ENCODE results near the gene RAB27B.
A peak's percentile ranks its signal among the peaks of the same experiment; 100 is the strongest.

RAB27B gene

GRCh38 chr18:54883816-54884604 lies 55.7 kb downstream of the RAB27B start:
- Histone ChIP-seq H4K5ac (ENCODE audit: low read length) (no peak overlapping the region), H4K8ac (ENCODE audit: low read depth, low read length) (no peak overlapping the region), H3K4me3 (ENCODE audit: low read length) (no peak overlapping the region), H3K4me2 (ENCODE audit: low read length) (no peak overlapping the region), H2BK5ac (ENCODE audit: low read length) (no peak overlapping the region), H3K18ac (ENCODE audit: low read length) (peak overlapping the region; percentile 22), H3K4me1 (ENCODE audit: control insufficient read depth, low read depth, low read length) (peaks cover 10% of the 10 kb centered on the region), H2BK120ac (ENCODE audit: low read depth, low read length) (no peak overlapping the region), H3K79me1 (ENCODE audit: low read length) (no peaks in the 10 kb centered on the region), H3K79me2 (ENCODE audit: control insufficient read depth, insufficient read depth, low read length) (no peaks in the 10 kb centered on the region), H3K27me3 (ENCODE audit: insufficient read depth, low read length, poor library complexity) (peaks cover 2% of the 10 kb centered on the region), H2AK5ac (ENCODE audit: low read length) (no peak overlapping the region), H3K27ac (ENCODE audit: low read depth, low read length) (no peak overlapping the region), H3K4ac (ENCODE audit: low read depth, low read length) (no peak overlapping the region), H3K23ac (ENCODE audit: low read length) (no peak overlapping the region), H3K56ac (ENCODE audit: low read length) (no peak overlapping the region), H3K36me3 (ENCODE audit: control insufficient read depth, insufficient read depth, low read length) (no peaks in the 10 kb centered on the region), H2BK15ac (replicated peaks; ENCODE audit: low read depth) (no peak overlapping the region), H3K9ac (ENCODE audit: low read length) (no peak overlapping the region)
- no CpG with 5 or more reads among the region's 6 CpGs for WGBS (ENCODE audit: extremely low coverage, insufficient coverage, low lambda C conversion rate)
- DNase-seq: no peak

- Histone ChIP-seq H2BK120ac (ENCODE audit: low read depth, low read length) (no peak overlapping the region), H3K27ac (ENCODE audit: low read depth, low read length) (no peak overlapping the region), H3K27me3 (ENCODE audit: insufficient read depth, low read length, poor library complexity) (peaks cover 2% of the 10 kb centered on the region), H3K23ac (ENCODE audit: low read length) (no peak overlapping the region), H4K8ac (ENCODE audit: low read depth, low read length) (no peak overlapping the region), H3K56ac (ENCODE audit: low read length) (no peak overlapping the region), H2BK5ac (ENCODE audit: low read length) (no peak overlapping the region), H2BK15ac (replicated peaks; ENCODE audit: low read depth) (no peak overlapping the region), H3K36me3 (ENCODE audit: control insufficient read depth, insufficient read depth, low read length) (no peaks in the 10 kb centered on the region), H3K18ac (ENCODE audit: low read length) (no peak overlapping the region), H3K79me2 (ENCODE audit: control insufficient read depth, insufficient read depth, low read length) (no peaks in the 10 kb centered on the region), H3K4ac (ENCODE audit: low read depth, low read length) (no peak overlapping the region), H3K9ac (ENCODE audit: low read length) (no peak overlapping the region), H2AK5ac (ENCODE audit: low read length) (no peak overlapping the region), H4K5ac (ENCODE audit: low read length) (no peak overlapping the region), H3K4me3 (ENCODE audit: low read length) (no peak overlapping the region), H3K4me1 (ENCODE audit: control insufficient read depth, low read depth, low read length) (no peaks in the 10 kb centered on the region), H3K4me2 (ENCODE audit: low read length) (no peak overlapping the region), H3K79me1 (ENCODE audit: low read length) (no peaks in the 10 kb centered on the region)
- WGBS (ENCODE audit: extremely low coverage, insufficient coverage, low lambda C conversion rate): no CpG with 5 or more reads among the region's 2 CpGs
- DNase-seq: no peak
These were observed 60.1 kb downstream of the RAB27B start for GRCh38 chr18:54888378-54888777.

- Histone ChIP-seq H2AK5ac (ENCODE audit: low read length) (no peak overlapping the region), H2BK15ac (replicated peaks; ENCODE audit: low read depth) (no peak overlapping the region), H3K27ac (ENCODE audit: low read depth, low read length) (no peak overlapping the region), H3K23ac (ENCODE audit: low read length) (no peak overlapping the region), H3K4me3 (ENCODE audit: low read length) (no peak overlapping the region), H3K79me2 (ENCODE audit: control insufficient read depth, insufficient read depth, low read length) (no peaks in the 10 kb centered on the region), H4K5ac (ENCODE audit: low read length) (no peak overlapping the region), H2BK120ac (ENCODE audit: low read depth, low read length) (no peak overlapping the region), H3K4me1 (ENCODE audit: control insufficient read depth, low read depth, low read length) (no peaks in the 10 kb centered on the region), H3K4me2 (ENCODE audit: low read length) (no peak overlapping the region), H3K27me3 (ENCODE audit: insufficient read depth, low read length, poor library complexity) (peaks cover 2% of the 10 kb centered on the region), H2BK5ac (ENCODE audit: low read length) (no peak overlapping the region), H4K8ac (ENCODE audit: low read depth, low read length) (no peak overlapping the region), H3K4ac (ENCODE audit: low read depth, low read length) (no peak overlapping the region), H3K18ac (ENCODE audit: low read length) (no peak overlapping the region), H3K36me3 (ENCODE audit: control insufficient read depth, insufficient read depth, low read length) (no peaks in the 10 kb centered on the region), H3K56ac (ENCODE audit: low read length) (no peak overlapping the region), H3K9ac (ENCODE audit: low read length) (no peak overlapping the region), H3K79me1 (ENCODE audit: low read length) (no peaks in the 10 kb centered on the region)
- WGBS (ENCODE audit: extremely low coverage, insufficient coverage, low lambda C conversion rate): no CpG with 5 or more reads among the region's 2 CpGs
- DNase-seq: no peak
These were observed 60.7 kb downstream of the RAB27B start for GRCh38 chr18:54888933-54889332.

- Histone ChIP-seq H2BK120ac (ENCODE audit: low read depth, low read length) (no peak overlapping the region), H4K5ac (ENCODE audit: low read length) (no peak overlapping the region), H3K27ac (ENCODE audit: low read depth, low read length) (no peak overlapping the region), H3K36me3 (ENCODE audit: control insufficient read depth, insufficient read depth, low read length) (no peaks in the 10 kb centered on the region), H3K27me3 (ENCODE audit: insufficient read depth, low read length, poor library complexity) (no peaks in the 10 kb centered on the region), H3K4me3 (ENCODE audit: low read length) (no peak overlapping the region), H3K79me2 (ENCODE audit: control insufficient read depth, insufficient read depth, low read length) (no peaks in the 10 kb centered on the region), H2AK5ac (ENCODE audit: low read length) (no peak overlapping the region), H2BK5ac (ENCODE audit: low read length) (no peak overlapping the region), H3K4ac (ENCODE audit: low read depth, low read length) (no peak overlapping the region), H4K8ac (ENCODE audit: low read depth, low read length) (no peak overlapping the region), H3K4me1 (ENCODE audit: control insufficient read depth, low read depth, low read length) (no peaks in the 10 kb centered on the region), H3K9ac (ENCODE audit: low read length) (no peak overlapping the region), H3K23ac (ENCODE audit: low read length) (no peak overlapping the region), H3K18ac (ENCODE audit: low read length) (no peak overlapping the region), H2BK15ac (replicated peaks; ENCODE audit: low read depth) (no peak overlapping the region), H3K4me2 (ENCODE audit: low read length) (no peak overlapping the region), H3K79me1 (ENCODE audit: low read length) (no peaks in the 10 kb centered on the region), H3K56ac (ENCODE audit: low read length) (no peak overlapping the region)
- DNase-seq: no peak
These were observed 71.2 kb downstream of the RAB27B start for GRCh38 chr18:54899500-54899899.

- 100% methylated on average over 1 of the region's 2 CpGs for WGBS (ENCODE audit: extremely low coverage, insufficient coverage, low lambda C conversion rate)
- Histone ChIP-seq H4K5ac (ENCODE audit: low read length) (no peak overlapping the region), H3K4me3 (ENCODE audit: low read length) (no peak overlapping the region), H3K27ac (ENCODE audit: low read depth, low read length) (no peak overlapping the region), H3K36me3 (ENCODE audit: control insufficient read depth, insufficient read depth, low read length) (no peaks in the 10 kb centered on the region), H3K9ac (ENCODE audit: low read length) (no peak overlapping the region), H2BK5ac (ENCODE audit: low read length) (no peak overlapping the region), H3K79me1 (ENCODE audit: low read length) (no peaks in the 10 kb centered on the region), H4K8ac (ENCODE audit: low read depth, low read length) (no peak overlapping the region), H2BK15ac (replicated peaks; ENCODE audit: low read depth) (no peak overlapping the region), H3K18ac (ENCODE audit: low read length) (no peak overlapping the region), H3K79me2 (ENCODE audit: control insufficient read depth, insufficient read depth, low read length) (no peaks in the 10 kb centered on the region), H3K4me1 (ENCODE audit: control insufficient read depth, low read depth, low read length) (no peaks in the 10 kb centered on the region), H2BK120ac (ENCODE audit: low read depth, low read length) (no peak overlapping the region), H3K23ac (ENCODE audit: low read length) (no peak overlapping the region), H3K4me2 (ENCODE audit: low read length) (no peak overlapping the region), H3K56ac (ENCODE audit: low read length) (no peak overlapping the region), H3K27me3 (ENCODE audit: insufficient read depth, low read length, poor library complexity) (no peaks in the 10 kb centered on the region), H3K4ac (ENCODE audit: low read depth, low read length) (no peak overlapping the region), H2AK5ac (ENCODE audit: low read length) (no peak overlapping the region)
- DNase-seq: no peak
These were observed 72.0 kb downstream of the RAB27B start for GRCh38 chr18:54900290-54900689.

- H3K4ac ChIP-seq (ENCODE audit: low read depth, low read length): no peak overlapping the region
- no peak overlapping the region for H2BK5ac ChIP-seq (ENCODE audit: low read length)
- DNase-seq: no peak
- H2AK5ac ChIP-seq (ENCODE audit: low read length): no peak overlapping the region
- no peak overlapping the region for H4K8ac ChIP-seq (ENCODE audit: low read depth, low read length)
- no peak overlapping the region for H4K5ac ChIP-seq (ENCODE audit: low read length)
- H3K36me3 ChIP-seq (ENCODE audit: control insufficient read depth, insufficient read depth, low read length): no peaks in the 10 kb centered on the region
- H3K4me1 ChIP-seq (ENCODE audit: control insufficient read depth, low read depth, low read length): no peaks in the 10 kb centered on the region
- H3K9ac ChIP-seq (ENCODE audit: low read length): no peak overlapping the region
- no peaks in the 10 kb centered on the region for H3K27me3 ChIP-seq (ENCODE audit: insufficient read depth, low read length, poor library complexity)
- H3K23ac ChIP-seq (ENCODE audit: low read length): no peak overlapping the region
- H3K4me2 ChIP-seq (ENCODE audit: low read length): no peak overlapping the region
- H2BK120ac ChIP-seq (ENCODE audit: low read depth, low read length): no peak overlapping the region
- no peak overlapping the region for H3K56ac ChIP-seq (ENCODE audit: low read length)
- no peak overlapping the region for H3K4me3 ChIP-seq (ENCODE audit: low read length)
- H3K79me2 ChIP-seq (ENCODE audit: control insufficient read depth, insufficient read depth, low read length): no peaks in the 10 kb centered on the region
- no peaks in the 10 kb centered on the region for H3K79me1 ChIP-seq (ENCODE audit: low read length)
- WGBS (ENCODE audit: extremely low coverage, insufficient coverage, low lambda C conversion rate): no CpG with 5 or more reads among the region's 2 CpGs
- no peak overlapping the region for H2BK15ac ChIP-seq (replicated peaks; ENCODE audit: low read depth)
- no peak overlapping the region for H3K27ac ChIP-seq (ENCODE audit: low read depth, low read length)
- H3K18ac ChIP-seq (ENCODE audit: low read length): no peak overlapping the region
These were observed 76.3 kb downstream of the RAB27B start for GRCh38 chr18:54904581-54904980.
